ENCODE measurements around the gene NSF. TPM values are rescaled to one million over a fixed set of nuclear protein-coding genes. Genes with fewer than 3 reads are reported as not detected.
"Not testable (repeated sequence)": the region's sequence is repeated elsewhere in the genome, so short reads cannot be mapped to it uniquely, and the experiment has no call there.

Gene NSF
- 30.4 TPM for polyA plus RNA-seq (2013, experiment 1 of 2)
- 31.7 TPM for polyA plus RNA-seq (2013, experiment 2 of 2)

- H3K4me3 ChIP-seq (ENCODE audit: extremely low read depth, insufficient read depth, low read length, poor library complexity, severe bottlenecking); H3K27ac ChIP-seq (ENCODE audit: low read depth, low read length, severe bottlenecking); H3K4me1 ChIP-seq (ENCODE audit: control insufficient read depth, insufficient read depth, low read length, poor library complexity, severe bottlenecking); H3K36me3 ChIP-seq (ENCODE audit: control insufficient read depth, insufficient read depth, low read length); H3K9me3 ChIP-seq (ENCODE audit: control insufficient read depth, low read length): not testable (repeated sequence)
- WGBS, 2 experiments (ENCODE audit: insufficient coverage in 2 of 2): no CpG with 5 or more reads among the region's 95 CpGs
Measured at GRCh38 chr17:46590157-46591146, at the start of gene NSF. Gene NSF, plus strand, starts transcription at chr17:46590669. Its CDS starts 107 bp downstream, at chr17:46590776.

GRCh38 chr17:46548607-46549006 is 41.9 kb upstream of the NSF start:
- H3K27ac ChIP-seq (ENCODE audit: low read depth, low read length, severe bottlenecking); H3K36me3 ChIP-seq (ENCODE audit: control insufficient read depth, insufficient read depth, low read length); H3K9me3 ChIP-seq (ENCODE audit: control insufficient read depth, low read length); H3K4me3 ChIP-seq (ENCODE audit: extremely low read depth, insufficient read depth, low read length, poor library complexity, severe bottlenecking); H3K4me1 ChIP-seq (ENCODE audit: control insufficient read depth, insufficient read depth, low read length, poor library complexity, severe bottlenecking): not testable (repeated sequence)
- WGBS, 2 experiments (ENCODE audit: insufficient coverage in 2 of 2): 95% methylated on average over 3 of the region's 10 CpGs; no CpG with 5 or more reads in 1 of the 2 experiments

- H3K9me3 ChIP-seq (ENCODE audit: control insufficient read depth, low read length); H3K4me1 ChIP-seq (ENCODE audit: control insufficient read depth, insufficient read depth, low read length, poor library complexity, severe bottlenecking); H3K36me3 ChIP-seq (ENCODE audit: control insufficient read depth, insufficient read depth, low read length); H3K27ac ChIP-seq (ENCODE audit: low read depth, low read length, severe bottlenecking); H3K4me3 ChIP-seq (ENCODE audit: extremely low read depth, insufficient read depth, low read length, poor library complexity, severe bottlenecking): not testable (repeated sequence)
- WGBS, 2 experiments (ENCODE audit: insufficient coverage in 2 of 2): no CpG with 5 or more reads among the region's 20 CpGs
Measured at GRCh38 chr17:46559155-46559554, 31.3 kb upstream of the NSF start.

- H3K36me3 ChIP-seq (ENCODE audit: control insufficient read depth, insufficient read depth, low read length); H3K27ac ChIP-seq (ENCODE audit: low read depth, low read length, severe bottlenecking); H3K4me1 ChIP-seq (ENCODE audit: control insufficient read depth, insufficient read depth, low read length, poor library complexity, severe bottlenecking); H3K9me3 ChIP-seq (ENCODE audit: control insufficient read depth, low read length); H3K4me3 ChIP-seq (ENCODE audit: extremely low read depth, insufficient read depth, low read length, poor library complexity, severe bottlenecking): not testable (repeated sequence)
- no CpG with 5 or more reads among the region's 3 CpGs for WGBS, 2 experiments (ENCODE audit: insufficient coverage in 2 of 2)
Measured at GRCh38 chr17:46560048-46560447, 30.4 kb upstream of the NSF start.

- not testable (repeated sequence) for H3K4me3 ChIP-seq (ENCODE audit: extremely low read depth, insufficient read depth, low read length, poor library complexity, severe bottlenecking); H3K27ac ChIP-seq (ENCODE audit: low read depth, low read length, severe bottlenecking); H3K9me3 ChIP-seq (ENCODE audit: control insufficient read depth, low read length); H3K4me1 ChIP-seq (ENCODE audit: control insufficient read depth, insufficient read depth, low read length, poor library complexity, severe bottlenecking); H3K36me3 ChIP-seq (ENCODE audit: control insufficient read depth, insufficient read depth, low read length)
- no CpG with 5 or more reads among the region's 2 CpGs for WGBS, 2 experiments (ENCODE audit: insufficient coverage in 2 of 2)
Measured at GRCh38 chr17:46566284-46566683, 24.2 kb upstream of the NSF start.

GRCh38 chr17:46566980-46567379 is 23.5 kb upstream of the NSF start:
- not testable (repeated sequence) for H3K4me3 ChIP-seq (ENCODE audit: extremely low read depth, insufficient read depth, low read length, poor library complexity, severe bottlenecking); H3K4me1 ChIP-seq (ENCODE audit: control insufficient read depth, insufficient read depth, low read length, poor library complexity, severe bottlenecking); H3K27ac ChIP-seq (ENCODE audit: low read depth, low read length, severe bottlenecking); H3K36me3 ChIP-seq (ENCODE audit: control insufficient read depth, insufficient read depth, low read length); H3K9me3 ChIP-seq (ENCODE audit: control insufficient read depth, low read length)
- WGBS, 2 experiments (ENCODE audit: insufficient coverage in 2 of 2): no CpG with 5 or more reads among the region's 1 CpG

GRCh38 chr17:46571796-46572195 is 18.7 kb upstream of the NSF start:
- WGBS, 2 experiments (ENCODE audit: insufficient coverage in 2 of 2): no CpG with 5 or more reads among the region's 4 CpGs
- H3K27ac ChIP-seq (ENCODE audit: low read depth, low read length, severe bottlenecking); H3K4me1 ChIP-seq (ENCODE audit: control insufficient read depth, insufficient read depth, low read length, poor library complexity, severe bottlenecking); H3K36me3 ChIP-seq (ENCODE audit: control insufficient read depth, insufficient read depth, low read length); H3K9me3 ChIP-seq (ENCODE audit: control insufficient read depth, low read length); H3K4me3 ChIP-seq (ENCODE audit: extremely low read depth, insufficient read depth, low read length, poor library complexity, severe bottlenecking): not testable (repeated sequence)

GRCh38 chr17:46579083-46580075 is 11.1 kb upstream of the NSF start, which contains the start of gene ARL17A:
Gene ARL17A, minus strand, starts transcription at chr17:46579691. Its CDS starts 3,369 bp downstream, at chr17:46576322.
- H3K27ac ChIP-seq (ENCODE audit: low read depth, low read length, severe bottlenecking); H3K9me3 ChIP-seq (ENCODE audit: control insufficient read depth, low read length); H3K36me3 ChIP-seq (ENCODE audit: control insufficient read depth, insufficient read depth, low read length); H3K4me1 ChIP-seq (ENCODE audit: control insufficient read depth, insufficient read depth, low read length, poor library complexity, severe bottlenecking); H3K4me3 ChIP-seq (ENCODE audit: extremely low read depth, insufficient read depth, low read length, poor library complexity, severe bottlenecking): not testable (repeated sequence)
- no CpG with 5 or more reads among the region's 65 CpGs for WGBS, 2 experiments (ENCODE audit: insufficient coverage in 2 of 2)

- WGBS, 2 experiments (ENCODE audit: insufficient coverage in 2 of 2): no CpG with 5 or more reads among the region's 18 CpGs
- not testable (repeated sequence) for H3K4me1 ChIP-seq (ENCODE audit: control insufficient read depth, insufficient read depth, low read length, poor library complexity, severe bottlenecking); H3K36me3 ChIP-seq (ENCODE audit: control insufficient read depth, insufficient read depth, low read length); H3K9me3 ChIP-seq (ENCODE audit: control insufficient read depth, low read length); H3K4me3 ChIP-seq (ENCODE audit: extremely low read depth, insufficient read depth, low read length, poor library complexity, severe bottlenecking); H3K27ac ChIP-seq (ENCODE audit: low read depth, low read length, severe bottlenecking)
Measured at GRCh38 chr17:46580082-46580481, 10.4 kb upstream of the NSF start.

GRCh38 chr17:46585444-46585843 is 5.0 kb upstream of the NSF start:
- H3K4me3 ChIP-seq (ENCODE audit: extremely low read depth, insufficient read depth, low read length, poor library complexity, severe bottlenecking); H3K4me1 ChIP-seq (ENCODE audit: control insufficient read depth, insufficient read depth, low read length, poor library complexity, severe bottlenecking); H3K9me3 ChIP-seq (ENCODE audit: control insufficient read depth, low read length); H3K27ac ChIP-seq (ENCODE audit: low read depth, low read length, severe bottlenecking); H3K36me3 ChIP-seq (ENCODE audit: control insufficient read depth, insufficient read depth, low read length): not testable (repeated sequence)
- no CpG with 5 or more reads among the region's 3 CpGs for WGBS, 2 experiments (ENCODE audit: insufficient coverage in 2 of 2)
